H7 (cell line): ENCODE data around the gene CXCL3. TPM values are rescaled to one million over a fixed set of nuclear protein-coding genes. Genes with fewer than 3 reads are reported as not detected.

Source experiments
- DNase-seq: peaks from one replicate; pipeline ENCODE4 v3.0.0; 2012
- H3K27me3 ChIP-seq: 2 replicates; pipeline ENCODE4 v1.6.0; 2011; ENCODE audit warnings: mild to moderate bottlenecking, low read length; ENCODE audit not compliant: control insufficient read depth, insufficient read depth
- H3K36me3 ChIP-seq: replicated peaks from 2 replicates; pipeline ENCODE4 v1.5.1; 2011; ENCODE audit warnings: low read length; ENCODE audit not compliant: control insufficient read depth, insufficient read depth
- H3K4me3 ChIP-seq: 2 replicates; pipeline ENCODE4 v1.5.1; 2011; ENCODE audit warnings: low read depth, mild to moderate bottlenecking, control low read depth, low read length, moderate library complexity; ENCODE audit not compliant: insufficient read depth
- total RNA-seq: library from RNA; depleted of rRNA; stranded (reverse); fragments of >200 nt; shearing (Covaris generic); gene quantifications from 2 replicates; pipeline ENCODE4 v1.2.3, GENCODE V29; 2014

Gene CXCL3
- total RNA-seq, 1 experiment from 2014 or later: 0.14 TPM

GRCh38 chr4:74014332-74014731, 24.2 kb downstream of the CXCL3 start:
- Histone ChIP-seq H3K27me3 (no peaks in the 10 kb centered on the region), H3K36me3 (no peaks in the 10 kb centered on the region), H3K4me3 (no peak overlapping the region)
- no peak for DNase-seq

GRCh38 chr4:74013264-74013663, 25.2 kb downstream of the CXCL3 start:
- no peak for DNase-seq
- Histone ChIP-seq H3K27me3 (no peaks in the 10 kb centered on the region), H3K4me3 (no peak overlapping the region), H3K36me3 (no peaks in the 10 kb centered on the region)

- DNase-seq: no peak
- Histone ChIP-seq H3K4me3 (no peak overlapping the region), H3K36me3 (no peaks in the 10 kb centered on the region), H3K27me3 (no peaks in the 10 kb centered on the region)
Observed at GRCh38 chr4:74012130-74012529, 26.4 kb downstream of the CXCL3 start.

- no peak overlapping the region for H3K4me3 ChIP-seq
- DNase-seq: no peak
- no peaks in the 10 kb centered on the region for H3K27me3 ChIP-seq
- H3K36me3 ChIP-seq: no peaks in the 10 kb centered on the region
Observed at GRCh38 chr4:74009307-74009706, 29.2 kb downstream of the CXCL3 start.

- Histone ChIP-seq H3K27me3 (no peaks in the 10 kb centered on the region), H3K4me3 (no peak overlapping the region), H3K36me3 (no peaks in the 10 kb centered on the region)
- DNase-seq: no peak
Observed at GRCh38 chr4:74006009-74006476, 32.4 kb downstream of the CXCL3 start.

GRCh38 chr4:74005528-74005927, 33.0 kb downstream of the CXCL3 start:
- Histone ChIP-seq H3K4me3 (no peak overlapping the region), H3K36me3 (no peaks in the 10 kb centered on the region), H3K27me3 (no peaks in the 10 kb centered on the region)
- no peak for DNase-seq

GRCh38 chr4:74004668-74005067, 33.8 kb downstream of the CXCL3 start:
- H3K36me3 ChIP-seq: no peaks in the 10 kb centered on the region
- no peak for DNase-seq
- no peak overlapping the region for H3K4me3 ChIP-seq
- no peaks in the 10 kb centered on the region for H3K27me3 ChIP-seq

GRCh38 chr4:74000301-74000700, 38.2 kb downstream of the CXCL3 start:
- Histone ChIP-seq H3K36me3 (no peaks in the 10 kb centered on the region), H3K27me3 (peaks cover 6% of the 10 kb centered on the region; the same call in 1 of the 2 replicates)
- no peak for DNase-seq

GRCh38 chr4:73998040-73999011, 40.2 kb downstream of the CXCL3 start, which contains the start of gene CXCL5:
CXCL5 (minus strand) TSS chr4:73998677; CDS start chr4:73998581, 96 bp downstream.
- peak; percentile 70 for DNase-seq
- H3K36me3 ChIP-seq: no peaks in the 10 kb centered on the region
- H3K4me3 ChIP-seq: peak within 1 kb of the TSS; percentile 51
- H3K27me3 ChIP-seq: peaks cover 6% of the 10 kb centered on the region; the same call in 1 of the 2 replicates

More at GRCh38 chr4:74000301-74000700, 38.2 kb downstream of the CXCL3 start:
- H3K4me3 ChIP-seq: no peak overlapping the region

- no peak for DNase-seq
- Histone ChIP-seq H3K4me3 (no peak overlapping the region), H3K27me3 (no peaks in the 10 kb centered on the region), H3K36me3 (no peaks in the 10 kb centered on the region)
Observed at GRCh38 chr4:73992050-73992449, 46.4 kb downstream of the CXCL3 start.

- H3K36me3 ChIP-seq: no peaks in the 10 kb centered on the region
- DNase-seq: no peak
- no peaks in the 10 kb centered on the region for H3K27me3 ChIP-seq
- H3K4me3 ChIP-seq: no peak overlapping the region
Observed at GRCh38 chr4:73991742-73992000, 46.8 kb downstream of the CXCL3 start.

GRCh38 chr4:73990988-73991741, 47.3 kb downstream of the CXCL3 start:
- no peak for DNase-seq
- Histone ChIP-seq H3K4me3 (no peak overlapping the region), H3K27me3 (no peaks in the 10 kb centered on the region), H3K36me3 (no peaks in the 10 kb centered on the region)

GRCh38 chr4:73989928-73990327, 48.6 kb downstream of the CXCL3 start:
- Histone ChIP-seq H3K36me3 (no peaks in the 10 kb centered on the region), H3K27me3 (no peaks in the 10 kb centered on the region), H3K4me3 (no peak overlapping the region)
- no peak for DNase-seq

GRCh38 chr4:73989031-73989430, 49.5 kb downstream of the CXCL3 start:
- Histone ChIP-seq H3K36me3 (no peaks in the 10 kb centered on the region), H3K4me3 (no peak overlapping the region), H3K27me3 (no peaks in the 10 kb centered on the region)
- no peak for DNase-seq

GRCh38 chr4:73988061-73988460, 50.4 kb downstream of the CXCL3 start, which contains the start of gene PPBP:
PPBP (minus strand) TSS chr4:73988190; CDS start chr4:73988103, 87 bp downstream.
- no peaks in the 10 kb centered on the region for H3K27me3 ChIP-seq
- no peaks in the 10 kb centered on the region for H3K36me3 ChIP-seq
- no peak for DNase-seq
- no peak within 1 kb of the TSS for H3K4me3 ChIP-seq
